ENCODE data around the gene SLC34A1.

SLC34A1 gene

DNA sequence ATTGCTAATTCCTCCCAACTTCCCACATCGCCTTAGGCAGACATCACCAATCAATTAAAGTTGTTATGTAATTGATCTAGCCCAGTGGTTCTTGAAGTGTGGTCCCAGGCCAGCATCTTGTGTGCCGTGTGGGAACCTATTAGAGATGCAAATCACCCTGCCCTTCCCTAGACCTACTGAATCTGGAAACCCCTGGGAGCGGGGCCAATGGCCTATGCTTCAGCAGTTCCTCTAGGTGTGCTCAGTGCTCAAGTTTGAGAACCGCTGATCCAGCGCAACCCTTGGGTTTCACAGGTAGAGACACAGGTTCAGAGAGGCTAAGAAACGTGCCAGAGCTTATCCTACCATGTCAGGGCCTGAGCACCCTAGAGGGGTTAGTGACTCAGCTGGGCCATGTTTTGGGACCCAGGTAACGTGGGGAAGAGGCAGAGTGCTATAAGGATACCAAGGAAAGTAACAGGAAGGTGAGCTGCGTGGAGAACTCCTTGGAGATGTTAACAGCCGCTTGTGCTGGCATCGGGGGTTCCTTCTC, 4.4 kb downstream of the SLC34A1 start:
- no peak for DNase-seq (ENCODE audit: low read depth)

DNA sequence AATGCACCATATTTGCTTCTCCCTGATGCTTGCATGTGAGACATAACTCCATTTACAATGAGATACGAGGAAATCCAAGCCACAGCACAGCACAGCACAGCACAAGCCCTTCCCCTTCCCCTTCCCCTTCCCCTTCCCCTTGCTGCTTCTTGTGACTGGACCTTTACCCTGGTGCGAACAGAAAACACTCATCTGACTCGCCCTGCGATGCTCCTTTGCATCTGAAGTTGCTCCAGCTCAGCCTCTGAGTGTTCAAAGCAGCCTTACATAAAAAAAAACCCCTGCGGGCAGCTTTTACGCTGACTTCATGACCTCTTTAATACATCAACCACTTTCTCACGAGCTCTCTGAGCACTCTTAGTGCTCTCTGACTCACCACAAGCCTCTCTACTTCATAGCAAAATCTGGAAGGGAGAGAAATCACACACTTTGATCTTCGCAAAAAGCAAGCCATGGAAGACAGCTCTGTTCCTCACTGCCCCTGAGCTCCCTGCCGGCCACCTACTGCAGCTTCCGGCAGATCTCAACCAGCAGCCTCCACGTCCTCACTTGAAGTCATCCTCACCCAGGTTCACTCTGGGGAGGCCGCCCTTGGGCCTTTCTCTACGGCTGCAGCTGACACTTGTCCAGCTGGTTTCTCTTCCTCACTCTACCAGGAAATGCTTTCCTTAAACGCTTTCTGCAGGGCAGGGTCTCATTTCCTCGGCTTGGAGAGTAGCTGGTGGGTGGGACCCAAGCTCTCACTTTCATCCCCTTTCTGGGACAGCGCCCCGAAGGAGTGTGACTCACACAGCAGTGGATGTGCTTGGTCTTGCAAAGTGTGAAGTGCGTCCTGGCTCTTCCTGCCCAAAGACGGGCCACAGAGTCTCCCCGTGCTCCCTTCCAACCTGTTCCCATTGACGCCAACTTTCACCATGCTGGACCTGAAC, 5.3 kb downstream of the SLC34A1 start:
- no peak for DNase-seq (ENCODE audit: low read depth)

DNA sequence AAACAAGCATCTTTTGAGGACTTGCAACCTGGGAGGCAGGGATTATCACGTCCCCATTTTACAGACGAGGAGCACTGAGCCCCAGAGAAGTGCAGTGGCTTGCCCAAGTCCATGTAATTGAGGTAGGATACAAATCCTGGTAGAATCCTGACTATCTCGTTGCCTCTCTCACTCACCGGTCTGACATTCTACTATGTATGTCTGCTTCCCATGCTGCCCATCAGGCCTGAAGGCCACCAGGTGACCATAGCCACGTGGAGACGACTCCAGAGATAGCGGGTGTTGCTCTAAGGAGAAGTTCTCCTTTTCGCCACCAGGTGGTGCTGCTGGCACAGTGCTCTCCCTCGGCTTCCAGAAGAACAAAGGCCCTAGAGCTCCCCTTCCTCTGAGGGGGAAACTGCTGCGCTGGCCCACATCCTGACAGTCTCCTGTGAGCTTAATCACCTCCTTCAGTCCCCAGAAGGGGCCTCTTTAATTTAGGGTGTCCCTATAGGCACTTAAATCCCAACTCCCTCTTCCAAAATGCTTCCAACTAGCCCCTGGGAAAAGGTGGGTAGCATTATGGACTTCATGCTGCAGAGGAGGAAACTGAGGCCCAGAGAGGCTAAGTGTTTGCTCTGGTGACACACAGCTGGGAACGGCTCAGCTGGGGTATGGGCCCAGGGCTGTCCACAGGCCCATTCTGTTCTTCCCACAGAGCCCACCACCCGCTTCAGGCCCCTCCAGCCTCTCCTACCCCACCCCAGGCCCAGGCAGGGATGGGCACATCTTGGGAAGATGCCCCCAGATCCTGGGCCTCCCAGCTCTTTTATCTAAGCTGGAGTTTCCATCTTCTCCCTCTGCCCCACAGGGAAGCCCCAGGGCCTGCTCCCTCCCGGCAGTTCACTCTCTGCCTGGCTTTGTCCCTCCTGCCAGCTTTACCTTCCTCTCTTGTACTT, 6.4 kb downstream of the SLC34A1 start:
- peak; percentile 79 for DNase-seq (ENCODE audit: low read depth)

- DNase-seq (ENCODE audit: low read depth), result no peak
Observed at GRCh38 chr5:177392765-177393164, 8.5 kb downstream of the SLC34A1 start.

DNA sequence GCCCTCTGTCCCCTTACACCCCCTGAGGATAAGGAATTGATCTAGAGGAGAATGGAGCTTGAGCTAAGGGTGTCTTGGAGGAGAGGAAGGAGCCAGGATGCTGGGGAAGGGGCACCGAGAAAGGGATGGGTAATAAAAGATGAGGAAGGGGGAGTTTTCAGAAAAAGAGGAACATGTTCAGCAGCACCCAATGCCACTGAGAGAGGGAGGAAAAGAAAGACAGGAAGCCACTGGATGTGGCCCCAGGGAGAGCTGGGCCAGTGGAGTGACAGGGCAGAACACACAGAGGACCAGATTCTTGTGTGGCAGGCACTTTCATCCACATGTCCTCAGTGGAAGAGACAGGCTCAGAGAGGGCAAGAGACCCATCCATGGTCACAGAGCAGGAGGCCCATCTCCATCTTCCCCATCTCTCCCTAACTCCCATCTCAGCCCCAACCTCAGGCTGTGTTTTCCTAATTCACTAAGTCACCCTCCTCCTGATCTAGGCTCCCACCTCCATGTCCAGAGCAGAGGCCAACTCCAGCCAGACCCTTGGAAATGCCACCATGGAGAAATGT, 9.1 kb downstream of the SLC34A1 start:
- DNase-seq (ENCODE audit: low read depth), result no peak

- DNase-seq (ENCODE audit: low read depth), result no peak
Observed at GRCh38 chr5:177393990-177394389, 9.8 kb downstream of the SLC34A1 start.

GRCh38 chr5:177396078-177396477, 11.8 kb downstream of the SLC34A1 start:
- DNase-seq (ENCODE audit: low read depth), result no peak

DNA sequence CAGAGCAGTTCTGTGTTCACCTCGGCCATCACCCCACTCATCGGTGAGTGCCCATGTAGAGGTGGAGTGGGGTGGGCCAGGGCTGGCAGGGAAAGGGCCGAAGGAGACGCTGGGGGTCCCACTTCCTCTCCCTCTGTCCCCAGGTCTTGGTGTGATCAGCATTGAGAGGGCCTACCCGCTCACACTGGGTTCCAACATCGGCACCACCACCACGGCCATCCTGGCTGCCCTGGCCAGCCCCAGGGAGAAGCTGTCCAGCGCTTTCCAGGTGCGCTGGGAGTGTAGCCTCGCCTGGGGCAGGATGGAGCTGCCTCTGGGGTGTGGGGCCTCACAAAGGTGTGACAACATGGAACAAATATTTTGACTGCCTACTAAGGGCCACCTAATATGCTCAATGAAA, 12.6 kb downstream of the SLC34A1 start:
- no peak for DNase-seq (ENCODE audit: low read depth)

DNA sequence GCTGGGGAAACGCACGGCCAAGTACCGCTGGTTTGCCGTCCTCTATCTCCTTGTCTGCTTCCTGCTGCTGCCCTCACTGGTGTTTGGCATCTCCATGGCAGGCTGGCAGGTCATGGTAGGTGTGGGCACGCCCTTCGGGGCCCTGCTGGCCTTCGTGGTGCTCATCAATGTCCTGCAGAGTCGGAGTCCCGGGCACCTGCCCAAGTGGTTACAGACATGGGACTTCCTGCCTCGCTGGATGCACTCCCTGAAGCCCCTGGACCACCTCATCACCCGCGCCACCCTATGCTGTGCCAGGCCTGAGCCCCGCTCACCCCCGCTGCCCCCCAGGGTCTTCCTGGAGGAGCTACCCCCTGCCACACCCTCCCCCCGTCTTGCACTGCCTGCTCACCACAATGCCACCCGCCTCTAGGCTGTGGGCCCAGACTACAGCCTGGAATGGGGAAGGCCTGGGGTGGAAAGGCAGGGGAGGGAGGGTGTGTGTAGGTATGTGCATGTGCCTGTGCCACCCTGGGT, 13.7 kb downstream of the SLC34A1 start:
- no peak for DNase-seq (ENCODE audit: low read depth)

GRCh38 chr5:177399997-177400868, 16.0 kb downstream of the SLC34A1 start, which contains the start of gene PFN3:
Gene PFN3 (minus strand): TSS chr5:177400661. CDS start chr5:177400576, 85 bp downstream.
- DNase-seq (ENCODE audit: low read depth), result no peak

GRCh38 chr5:177402271-177403043, 18.2 kb downstream of the SLC34A1 start:
- peak; percentile 48 for DNase-seq (ENCODE audit: low read depth)

DNA sequence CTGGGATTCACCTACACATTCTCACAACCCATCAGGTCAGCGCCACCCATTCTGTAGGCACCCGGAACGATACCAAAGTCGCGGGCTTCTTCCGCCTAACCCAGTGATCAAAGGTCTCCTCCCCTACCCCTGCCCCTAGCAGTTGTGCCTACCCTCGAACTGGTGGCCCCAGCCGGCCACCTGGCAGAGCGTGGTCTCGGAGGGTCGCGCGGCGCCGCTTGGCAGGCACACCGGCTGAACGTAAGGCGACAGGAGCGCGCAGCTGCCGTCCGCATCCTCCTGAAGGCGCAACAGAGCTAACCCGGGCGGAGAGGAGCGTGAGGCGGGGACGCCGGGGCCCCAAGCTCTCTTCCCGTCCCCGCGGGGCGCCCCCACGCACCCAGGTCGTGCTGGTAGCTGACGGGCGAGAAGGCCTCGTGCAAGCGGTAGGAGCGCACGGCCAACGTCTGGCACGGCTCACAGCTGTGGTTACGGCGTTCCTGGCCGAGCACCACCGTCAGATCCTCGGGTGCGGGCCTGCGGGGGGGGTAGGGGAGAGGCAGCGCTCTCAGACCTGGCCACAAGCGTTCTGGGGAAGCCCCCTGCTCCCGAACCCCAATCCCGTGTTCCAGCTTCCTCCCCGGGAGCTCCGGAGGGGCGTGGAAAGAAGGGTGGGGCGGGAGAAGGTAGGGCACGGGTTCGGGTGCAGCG, 19.0 kb downstream of the SLC34A1 start:
- no peak for DNase-seq (ENCODE audit: low read depth)

DNA sequence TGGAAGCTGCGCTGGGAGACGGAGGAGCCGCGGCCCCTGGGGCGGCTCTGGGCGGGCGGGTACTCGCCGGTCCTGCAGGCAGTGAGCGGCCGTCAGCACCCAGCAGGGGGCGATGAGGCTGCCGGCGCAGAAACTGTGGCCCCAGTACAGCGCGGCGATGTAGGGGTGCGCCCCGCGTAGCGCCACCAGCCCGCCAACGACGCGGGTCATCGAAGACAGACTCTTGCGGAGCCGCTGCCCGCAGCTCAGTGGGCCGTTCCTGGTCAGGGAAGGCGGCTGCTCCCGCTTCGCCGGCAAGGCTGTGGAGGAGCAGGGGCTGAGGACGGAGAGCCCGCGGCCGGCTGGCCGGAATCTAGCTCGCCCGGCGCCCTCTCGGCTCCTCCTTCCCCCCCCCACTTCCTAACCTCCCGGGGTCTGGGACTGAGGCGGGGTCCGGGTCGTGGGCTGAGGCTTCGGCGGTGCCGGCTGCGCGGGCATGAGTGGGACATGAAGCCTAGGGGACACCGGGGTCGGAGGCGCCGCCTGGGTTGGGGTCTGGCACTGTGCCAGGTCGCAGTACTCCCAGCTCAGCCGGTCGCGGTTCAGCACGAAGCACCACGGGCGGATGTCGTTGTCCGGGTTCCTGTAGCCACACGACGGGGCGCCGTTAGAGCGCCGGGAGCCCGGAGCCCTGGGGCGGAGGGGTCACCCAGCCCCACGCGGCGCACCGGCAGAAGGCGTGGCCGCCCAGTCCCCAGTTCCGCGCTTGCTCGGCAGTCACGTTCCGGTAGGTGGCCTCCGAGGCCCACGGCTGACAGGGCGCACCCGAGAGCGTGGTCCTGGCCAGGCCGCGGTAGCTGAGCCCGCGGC, 19.8 kb downstream of the SLC34A1 start:
- peak; percentile 75 for DNase-seq (ENCODE audit: low read depth)

DNA sequence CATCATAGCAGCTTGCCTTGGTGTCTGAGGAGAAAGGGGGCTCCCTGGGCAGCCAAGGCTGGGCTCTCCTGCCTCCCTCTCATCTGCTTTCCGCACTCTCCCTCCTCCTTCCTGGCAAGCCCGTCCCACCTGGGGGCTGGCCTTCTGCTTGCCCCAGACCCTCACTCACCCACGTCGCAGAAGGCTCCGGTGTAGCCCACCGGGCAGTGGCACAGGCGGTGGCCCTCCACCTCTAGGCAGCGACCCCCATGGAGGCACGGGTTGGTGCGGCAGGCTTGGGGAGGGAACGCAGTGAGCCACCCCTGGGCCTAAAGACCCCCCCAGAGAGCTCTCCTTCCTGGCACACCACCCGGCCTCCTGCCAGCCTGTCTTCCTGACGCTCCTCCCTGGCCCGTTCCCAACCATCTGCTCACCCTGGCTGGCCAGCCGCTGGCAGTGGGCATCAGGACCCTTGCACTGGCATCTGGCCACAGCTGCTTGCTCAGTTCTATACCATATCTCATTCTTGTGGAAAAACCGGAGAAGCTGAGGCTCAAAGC, 20.5 kb downstream of the SLC34A1 start:
- DNase-seq (ENCODE audit: low read depth), result no peak

- no peak for DNase-seq (ENCODE audit: low read depth)
Observed at GRCh38 chr5:177405312-177405711, 21.1 kb downstream of the SLC34A1 start.

GRCh38 chr5:177405805-177406204, 21.6 kb downstream of the SLC34A1 start:
- DNase-seq (ENCODE audit: low read depth), result no peak

DNA sequence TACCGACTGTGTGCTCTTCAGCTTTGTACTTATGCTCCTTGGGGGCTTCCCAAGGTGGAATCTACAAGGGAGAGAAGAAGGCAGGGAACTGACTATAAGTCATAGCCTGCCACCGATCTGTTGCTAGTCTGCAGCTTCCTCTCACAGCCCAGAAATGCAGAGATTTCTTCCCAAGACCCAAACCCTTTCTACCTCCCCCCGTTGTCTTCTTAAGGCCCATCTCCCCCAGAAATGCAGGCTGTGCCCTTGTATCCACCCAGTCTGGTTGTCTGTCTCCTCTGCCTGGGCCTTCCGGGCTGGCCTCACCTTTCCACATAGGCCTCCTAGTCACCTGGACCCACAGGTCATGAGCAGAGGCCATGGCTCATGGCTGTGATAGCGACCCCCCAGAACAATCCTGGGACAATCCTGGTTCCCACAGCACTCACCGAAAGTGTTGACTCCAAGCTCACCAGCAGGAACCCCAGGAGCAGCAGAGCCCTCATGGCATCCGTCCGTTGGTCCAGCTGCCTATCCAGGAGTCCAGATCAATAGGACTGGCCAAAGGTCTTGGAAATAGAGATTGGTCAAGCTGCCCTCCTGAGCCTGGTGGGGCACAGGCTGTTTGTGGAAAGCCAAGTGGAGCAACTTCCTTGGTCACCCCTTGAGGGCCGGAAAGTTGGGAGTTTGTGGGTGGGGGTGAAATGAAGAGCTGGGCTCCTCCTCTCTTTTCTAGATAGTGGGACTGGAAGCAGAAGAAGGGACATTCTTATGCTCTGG, 25.0 kb downstream of the SLC34A1 start, which contains the start of gene F12:
F12 (minus strand) TSS at position 522 of the 759 bp plus-strand sequence; CDS start at position 485, 37 bp downstream.
- no peak for DNase-seq (ENCODE audit: low read depth)
